H1 (cell line): ENCODE measurements around the gene CAB39L. TPM values are rescaled to one million over a fixed set of nuclear protein-coding genes. Genes with fewer than 3 reads are reported as not detected.

ENCODE experiments used
- CTCF ChIA-PET: fragments of 300-600 bp; sonication (Branson Sonifier 250); formaldehyde crosslinking; loops from one replicate; lab custom pipeline; 2021; ENCODE audit not compliant: partially characterized antibody; lab: Charles Lee
- POLR2A ChIA-PET: fragments of 300-600 bp; sonication (Branson Sonifier 250); formaldehyde crosslinking; loops from one replicate; lab custom pipeline; 2021; ENCODE audit warnings: inconsistent platforms; ENCODE audit not compliant: partially characterized antibody; lab: Charles Lee
- DNase-seq, 2 experiments: peaks; one replicate each; pipeline versions ENCODE4 v3.0.0 to v3.0.0-alpha.2; 2010 to 2022; ENCODE audit warnings: low spot score in 2 of 2, low read depth in 1 of 2, mixed read lengths in 1 of 2
- FAIRE-seq: peaks from 2 replicates; lab custom pipeline; 2011; peaks lifted over from hg19 to GRCh38; lab: Jason Lieb, UNC
- H2AFZ ChIP-seq: 2 replicates; pipeline ENCODE4 v1.8.1; 2012; ENCODE audit warnings: low read length, inconsistent platforms
- H2AK5ac ChIP-seq: 2 replicates; pipeline ENCODE4 v1.6.1; 2013; ENCODE audit warnings: low read depth, low read length
- H2BK120ac ChIP-seq: replicated peaks from 2 replicates; pipeline ENCODE3; 2013; ENCODE audit warnings: low read depth, low read length, inconsistent platforms
- H2BK12ac ChIP-seq: 2 replicates; pipeline ENCODE4 v1.6.1; 2013; ENCODE audit warnings: low read depth, low read length
- H2BK15ac ChIP-seq: 2 replicates; pipeline ENCODE4 v1.6.1; 2013; ENCODE audit warnings: low read length
- H2BK20ac ChIP-seq: 2 replicates; pipeline ENCODE4 v1.6.1; 2013; ENCODE audit warnings: low read length
- H2BK5ac ChIP-seq: 2 replicates; pipeline ENCODE4 v1.6.1; 2013; ENCODE audit warnings: low read depth, low read length
- H3K14ac ChIP-seq: 2 replicates; pipeline ENCODE4 v1.6.1; 2013; ENCODE audit warnings: inconsistent platforms; ENCODE audit not compliant: insufficient read length
- H3K18ac ChIP-seq: 2 replicates; pipeline ENCODE4 v1.6.1; 2013; ENCODE audit warnings: low read length; ENCODE audit errors: extremely low read depth
- H3K23ac ChIP-seq: 2 replicates; pipeline ENCODE4 v1.6.1; 2013; ENCODE audit warnings: inconsistent platforms; ENCODE audit not compliant: insufficient read length
- H3K23me2 ChIP-seq: 2 replicates; pipeline ENCODE4 v1.6.1; 2013; ENCODE audit warnings: low read depth, low read length
- H3K27ac ChIP-seq: 2 replicates; pipeline ENCODE4 v1.6.1; 2011; ENCODE audit warnings: low read depth, low read length, inconsistent platforms
- H3K27me3 ChIP-seq, 4 experiments: replicated peaks in 1 of 4; 1 replicate in 1 of 4; 2 replicates in 3 of 4; pipeline versions ENCODE4 v1.6.1 to v1.8.1; 2011 to 2013; ENCODE audit warnings: low read length in 3 of 4, mild to moderate bottlenecking in 3 of 4, inconsistent platforms in 2 of 4, mixed read lengths in 2 of 4, moderate library complexity in 1 of 4; ENCODE audit not compliant: control insufficient read depth in 3 of 4, insufficient read depth in 3 of 4; ENCODE audit errors: extremely low read depth in 1 of 4
- H3K36me3 ChIP-seq, 4 experiments: 2 replicates each; pipeline versions ENCODE4 v1.6.1 to v1.8.1; 2011 to 2013; ENCODE audit warnings: mild to moderate bottlenecking in 4 of 4, low read length in 3 of 4, moderate library complexity in 2 of 4, control low read depth in 1 of 4, inconsistent platforms in 1 of 4; ENCODE audit not compliant: insufficient read depth in 4 of 4, control insufficient read depth in 2 of 4
- H3K4ac ChIP-seq: replicated peaks from 2 replicates; pipeline ENCODE3; 2013; ENCODE audit warnings: low read length, low read depth, mixed read lengths, inconsistent platforms; ENCODE audit not compliant: insufficient read length
- H3K4me1 ChIP-seq, 4 experiments: replicated peaks in 1 of 4; 1 replicate in 1 of 4; 2 replicates in 3 of 4; pipeline versions ENCODE4 v1.6.1 to v1.8.1; 2011 to 2013; ENCODE audit warnings: low read length in 3 of 4, inconsistent platforms in 2 of 4, mixed read lengths in 1 of 4; ENCODE audit not compliant: insufficient read depth in 4 of 4, control insufficient read depth in 3 of 4
- H3K4me2 ChIP-seq, 2 experiments: 2 replicates each; pipeline versions ENCODE4 v1.6.1 to v1.8.1; 2011 to 2013; ENCODE audit warnings: low read depth in 2 of 2, low read length in 2 of 2, control low read depth in 1 of 2, inconsistent platforms in 1 of 2, mild to moderate bottlenecking in 1 of 2; ENCODE audit not compliant: insufficient read depth in 1 of 2
- H3K4me3 ChIP-seq, 4 experiments: fragments of 200-600, 300-600 bp in 1 of 4; sonication (generic), shearing (Covaris generic), sonication (Bioruptor Twin) in 1 of 4; 2 replicates each; pipeline versions ENCODE4 v1.5.1 to v1.8.1; 2011 to 2016; ENCODE audit warnings: low read length in 4 of 4, low read depth in 3 of 4, control low read depth in 2 of 4, inconsistent platforms in 2 of 4, mild to moderate bottlenecking in 2 of 4, mixed read lengths in 1 of 4, moderate library complexity in 1 of 4; ENCODE audit not compliant: insufficient read depth in 2 of 4; ENCODE audit errors: extremely low read depth in 1 of 4
- H3K56ac ChIP-seq: replicated peaks from 2 replicates; pipeline ENCODE3; 2013; ENCODE audit warnings: low read depth, mild to moderate bottlenecking, mixed read lengths, low read length, inconsistent platforms; ENCODE audit not compliant: insufficient read length
- H3K79me1 ChIP-seq: 2 replicates; pipeline ENCODE4 v1.6.1; 2013; ENCODE audit warnings: low read depth, low read length, control low read depth
- H3K79me2 ChIP-seq, 2 experiments: 2 replicates each; pipeline versions ENCODE4 v1.6.1 to v1.8.1; 2012 to 2013; ENCODE audit warnings: low read length in 2 of 2, mild to moderate bottlenecking in 2 of 2, inconsistent platforms in 1 of 2; ENCODE audit not compliant: insufficient read depth in 2 of 2, control insufficient read depth in 1 of 2
- H3K9ac ChIP-seq, 4 experiments: replicated peaks in 1 of 4; 1 replicate in 1 of 4; 2 replicates in 3 of 4; pipeline versions ENCODE4 v1.6.1 to v1.8.1; 2011 to 2013; ENCODE audit warnings: low read depth in 3 of 4, low read length in 3 of 4, control low read depth in 2 of 4, mild to moderate bottlenecking in 2 of 4, moderate library complexity in 2 of 4, inconsistent platforms in 1 of 4; ENCODE audit errors: extremely low read depth in 1 of 4
- H3K9me3 ChIP-seq, 2 experiments: 2 replicates each; pipeline versions ENCODE4 v1.6.1 to v1.8.1; 2012 to 2013; ENCODE audit warnings: mild to moderate bottlenecking in 2 of 2, moderate library complexity in 2 of 2, control low read depth in 1 of 2, inconsistent platforms in 1 of 2, low read depth in 1 of 2, low read length in 1 of 2, mixed read lengths in 1 of 2; ENCODE audit not compliant: insufficient read depth in 2 of 2
- H4K20me1 ChIP-seq, 2 experiments: replicated peaks in 1 of 2; 2 replicates each; pipeline versions ENCODE3 to v1.8.1; 2011 to 2013; ENCODE audit warnings: inconsistent platforms in 2 of 2, low read length in 2 of 2, mild to moderate bottlenecking in 1 of 2; ENCODE audit not compliant: insufficient read depth in 2 of 2, control insufficient read depth in 1 of 2
- H4K5ac ChIP-seq: 2 replicates; pipeline ENCODE4 v1.6.1; 2013; ENCODE audit warnings: low read length, low read depth, mixed read lengths, inconsistent platforms; ENCODE audit not compliant: insufficient read length
- H4K8ac ChIP-seq: 2 replicates; pipeline ENCODE4 v1.8.0; 2013; ENCODE audit warnings: mild to moderate bottlenecking, moderate library complexity, low read length, inconsistent platforms; ENCODE audit not compliant: insufficient read depth; ENCODE audit errors: extremely low read depth
- H4K91ac ChIP-seq: replicated peaks from 2 replicates; pipeline ENCODE3; 2013; ENCODE audit warnings: low read length, mixed read lengths, inconsistent platforms; ENCODE audit not compliant: insufficient read length
- EGR1 ChIP-seq: IDR thresholded peaks from 2 replicates; pipeline ENCODE4 v1.6.1; 2011; ENCODE audit warnings: low read depth, low read length, borderline replicate concordance
- GTF2F1 ChIP-seq: IDR thresholded peaks from 2 replicates; pipeline ENCODE4 v1.6.1; 2012; ENCODE audit warnings: low read depth, low read length, improper control_type of control experiment, borderline replicate concordance
- HDAC6 ChIP-seq: IDR thresholded peaks from one replicate; pipeline ENCODE4 v1.7.1; 2012; ENCODE audit warnings: low read depth, mild to moderate bottlenecking, inconsistent platforms, low read length, moderate library complexity
- KDM1A ChIP-seq: fragments of 200-600, 300-600 bp; sonication (generic); IDR thresholded peaks from 2 replicates; pipeline ENCODE4 v1.7.1; 2016; ENCODE audit warnings: mild to moderate bottlenecking, low read length, borderline replicate concordance
- RNF2 ChIP-seq: fragments of 200-900, 300-1000 bp; sonication (generic); IDR thresholded peaks from 2 replicates; pipeline ENCODE4 v1.7.1; 2016; ENCODE audit warnings: borderline replicate concordance, low read depth, mild to moderate bottlenecking, antibody characterized with exemption, low read length; ENCODE audit not compliant: poor library complexity, severe bottlenecking; ENCODE audit errors: missing control alignments
- SAP30 ChIP-seq: fragments of 300-600 bp; sonication (generic); IDR thresholded peaks from 2 replicates; pipeline ENCODE4 v1.7.1; 2012; ENCODE audit warnings: low read length, moderate library complexity, mild to moderate bottlenecking, inconsistent platforms; ENCODE audit not compliant: insufficient read depth, insufficient replicate concordance
- WGBS, 2 experiments: shearing (Covaris generic) in 1 of 2; methylation state at CpG; one replicate each; pipeline versions ENCODE4 v1.1.6 to v1.1.7; 2013 to 2015; ENCODE audit warnings: low lambda C conversion rate in 2 of 2, mixed read lengths in 2 of 2, inconsistent platforms in 1 of 2, low coverage in 1 of 2, missing lambda C conversion rate in 1 of 2; ENCODE audit not compliant: insufficient replicate concordance in 2 of 2, insufficient coverage in 1 of 2, insufficient read length in 1 of 2; ENCODE audit errors: extremely low coverage in 1 of 2, missing lambda C conversion rate in 1 of 2; 5-methylcytosine and 5-hydroxymethylcytosine counted together
- polyA plus RNA-seq, 7 experiments: library from polyadenylated mRNA; depleted of rRNA in 3 of 7; stranded (reverse) in 5 of 7; unstranded in 2 of 7; fragments of >200 nt in 5 of 7; fragments of 200-250 nt in 2 of 7; gene quantifications; 1 replicate in 5 of 7; 2 replicates in 1 of 7; 4 replicates in 1 of 7; pipeline versions ENCODE4 v1.2.1 to v1.2.3, GENCODE V29; 2011 to 2013; ENCODE audit warnings: missing spikeins in 2 of 7, mixed read lengths in 2 of 7
- total RNA-seq: library from RNA; stranded (reverse); fragmentation: NEBNext Ultra II Directional; extraction: Animal tissue kit (Norgen Biotek cat#: 25700); gene quantifications from 2 replicates; pipeline ENCODE4 v1.2.1, GENCODE V29; 2021
- TF ChIP-seq, protein P1 (sequence below): IDR thresholded peaks from 2 replicates; pipeline ENCODE4 v1.6.1; 2012; ENCODE audit warnings: inconsistent platforms
- TF ChIP-seq, protein P2 (sequence below), 3 experiments: IDR thresholded peaks; 1 replicate in 2 of 3; 2 replicates in 1 of 3; pipeline versions ENCODE4 v1.5.1 to v1.6.1; 2011; ENCODE audit warnings: low read length in 3 of 3, mild to moderate bottlenecking in 3 of 3, inconsistent platforms in 2 of 3, low read depth in 1 of 3, moderate library complexity in 1 of 3; ENCODE audit not compliant: insufficient read depth in 1 of 3; ENCODE audit errors: control extremely low read depth in 1 of 3

CAB39L gene
- total and polyA plus RNA-seq, 2 of the 8 experiments (the other 6 are each of a cell fraction or from before 2014, with no cell fraction given) = 2.5 to 4.8 TPM

DNA sequence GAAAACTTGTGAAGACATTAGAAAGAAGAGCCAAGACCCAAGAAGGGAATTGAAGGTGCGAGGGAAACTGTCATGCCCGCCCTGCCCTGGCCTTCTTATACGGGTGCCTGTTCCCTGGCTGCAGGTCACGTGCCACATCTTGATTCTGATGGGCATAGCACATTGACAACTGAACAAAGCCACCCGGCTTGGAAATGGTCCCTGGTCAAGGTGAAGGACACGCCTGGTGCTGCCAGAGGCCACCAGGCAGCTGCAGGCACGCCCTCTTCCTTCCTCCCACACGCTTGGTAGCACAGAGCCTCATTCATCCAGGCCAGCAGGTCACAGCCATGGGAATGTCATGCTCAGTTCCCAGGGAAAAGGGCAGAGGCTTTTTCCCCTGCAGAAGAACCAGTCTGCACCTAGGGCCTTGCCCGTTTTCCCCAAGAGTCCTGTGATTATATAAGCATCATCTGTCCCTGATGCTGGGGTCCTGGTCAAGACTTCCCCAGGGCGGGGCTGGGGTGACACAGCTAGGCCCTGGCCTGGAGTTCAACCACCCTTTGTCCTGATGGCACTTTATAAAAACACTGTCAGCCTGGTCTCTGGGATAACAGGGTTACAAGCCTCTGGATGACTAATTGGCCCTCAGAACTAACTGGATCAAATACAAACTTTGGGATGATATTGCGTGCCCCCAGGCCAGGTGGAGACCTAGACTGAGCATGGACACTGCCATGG is 140.2 kb downstream of the CAB39L start:
- no peak overlapping the region for H4K91ac ChIP-seq
- CTCF ChIA-PET = interaction anchor here (1.0 to 1.3 kb wide), 4 partner anchors 23 to 303 kb away, joined by 3 to 7 read pairs (median 4); no protein-coding TSS in a partner anchor
- no peak for TF ChIP-seq GTF2F1
- TF ChIP-seq KDM1A = no peak
- TF ChIP-seq SAP30 = no peak
- no peak for TF ChIP-seq HDAC6
- TF ChIP-seq, protein P1, sequence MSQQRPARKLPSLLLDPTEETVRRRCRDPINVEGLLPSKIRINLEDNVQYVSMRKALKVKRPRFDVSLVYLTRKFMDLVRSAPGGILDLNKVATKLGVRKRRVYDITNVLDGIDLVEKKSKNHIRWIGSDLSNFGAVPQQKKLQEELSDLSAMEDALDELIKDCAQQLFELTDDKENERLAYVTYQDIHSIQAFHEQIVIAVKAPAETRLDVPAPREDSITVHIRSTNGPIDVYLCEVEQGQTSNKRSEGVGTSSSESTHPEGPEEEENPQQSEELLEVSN = no peak
- no peak for TF ChIP-seq RNF2
- TF ChIP-seq EGR1 = no peak
- TF ChIP-seq, protein P2, sequence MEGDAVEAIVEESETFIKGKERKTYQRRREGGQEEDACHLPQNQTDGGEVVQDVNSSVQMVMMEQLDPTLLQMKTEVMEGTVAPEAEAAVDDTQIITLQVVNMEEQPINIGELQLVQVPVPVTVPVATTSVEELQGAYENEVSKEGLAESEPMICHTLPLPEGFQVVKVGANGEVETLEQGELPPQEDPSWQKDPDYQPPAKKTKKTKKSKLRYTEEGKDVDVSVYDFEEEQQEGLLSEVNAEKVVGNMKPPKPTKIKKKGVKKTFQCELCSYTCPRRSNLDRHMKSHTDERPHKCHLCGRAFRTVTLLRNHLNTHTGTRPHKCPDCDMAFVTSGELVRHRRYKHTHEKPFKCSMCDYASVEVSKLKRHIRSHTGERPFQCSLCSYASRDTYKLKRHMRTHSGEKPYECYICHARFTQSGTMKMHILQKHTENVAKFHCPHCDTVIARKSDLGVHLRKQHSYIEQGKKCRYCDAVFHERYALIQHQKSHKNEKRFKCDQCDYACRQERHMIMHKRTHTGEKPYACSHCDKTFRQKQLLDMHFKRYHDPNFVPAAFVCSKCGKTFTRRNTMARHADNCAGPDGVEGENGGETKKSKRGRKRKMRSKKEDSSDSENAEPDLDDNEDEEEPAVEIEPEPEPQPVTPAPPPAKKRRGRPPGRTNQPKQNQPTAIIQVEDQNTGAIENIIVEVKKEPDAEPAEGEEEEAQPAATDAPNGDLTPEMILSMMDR (IDR thresholded peaks at IDR 0.05; ENCODE audit: control extremely low read depth in 1 of 3, insufficient read depth in 1 of 3, low read depth in 1 of 3, low read length in 3 of 3) = no peak

More for the DNA sequence above, 140.2 kb downstream of the CAB39L start:
- Histone ChIP-seq H3K4ac (no peak overlapping the region), H3K4me1 (peaks cover 0 to 3% (median 1%) of the 10 kb centered on the region in 4 experiments; a peak in 2 of 7 replicates), H3K27me3 (peaks cover 0 to 2% (median 0%) of the 10 kb centered on the region in 4 experiments; a peak in 1 of 7 replicates), H2BK20ac (no peak overlapping the region), H3K4me3 (no peak overlapping the region), H2AK5ac (no peak overlapping the region), H2BK15ac (no peak overlapping the region), H3K23me2 (no peaks in the 10 kb centered on the region), H2BK120ac (no peak overlapping the region), H4K8ac (peak overlapping the region; percentile 1; the same call in 1 of the 2 replicates), H4K20me1 (no peaks in the 10 kb centered on the region), H3K27ac (no peak overlapping the region), H3K14ac (no peak overlapping the region), H4K5ac (no peak overlapping the region), H3K36me3 (no peaks in the 10 kb centered on the region), H2AFZ (no peak overlapping the region), H3K9me3 (no peaks in the 10 kb centered on the region), H2BK5ac (no peak overlapping the region), H3K79me1 (no peaks in the 10 kb centered on the region), H3K9ac (no peak overlapping the region), H3K56ac (no peak overlapping the region), H2BK12ac (no peak overlapping the region), H3K4me2 (no peak overlapping the region), H3K18ac (no peak overlapping the region), H3K79me2 (no peaks in the 10 kb centered on the region), H3K23ac (no peak overlapping the region)
- no peak for DNase-seq
- WGBS, 2 experiments = 87% methylated on average over 11 of the region's 11 CpGs; no CpG with 5 or more reads in 1 of the 2 experiments
- POLR2A ChIA-PET = no interaction called here
- no peak for FAIRE-seq
